ENCODE results near the gene ASIC1.

ASIC1 gene

DNA sequence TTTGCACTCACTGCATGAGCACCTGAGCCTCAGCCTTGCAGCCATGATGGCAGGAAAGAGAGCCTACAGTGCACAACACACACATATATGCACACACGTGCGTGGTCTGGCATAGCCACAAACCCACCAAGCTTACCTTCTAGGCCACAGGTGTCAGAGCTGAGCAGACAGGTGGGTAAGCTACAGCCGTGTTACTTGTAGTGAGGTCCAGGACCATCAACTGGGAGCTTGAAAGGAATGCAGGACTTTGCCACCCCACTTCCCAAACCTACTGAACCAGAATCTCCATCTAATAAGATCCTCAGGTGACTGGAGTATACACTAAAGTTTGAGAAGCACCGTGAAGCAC, 2.7 kb downstream of the ASIC1 start:
- H3K36me3 Mint-ChIP-seq (ENCODE audit: low read depth), result no peaks in the 10 kb centered on the region
- H3K9me3 Mint-ChIP-seq, result no peaks in the 10 kb centered on the region
- peaks cover 52% of the 10 kb centered on the region for H3K27me3 Mint-ChIP-seq (ENCODE audit: low read depth)
- peak overlapping the region; percentile 20 to 84 (median 62) for H3K4me3 Mint-ChIP-seq
- no peak overlapping the region for H3K27ac Mint-ChIP-seq
- TF ChIP-seq CTCF (IDR thresholded peaks at IDR 0.05; ENCODE audit: unreplicated experiment in 3 of 3), result no peak
- peaks cover 31% of the 10 kb centered on the region for H3K4me1 Mint-ChIP-seq

- TF ChIP-seq CTCF (IDR thresholded peaks at IDR 0.05; ENCODE audit: unreplicated experiment in 3 of 3), result no peak
- H3K4me3 Mint-ChIP-seq, result peak overlapping the region in 2 of 3 experiments; percentile 19 to 53
- H3K27ac Mint-ChIP-seq, result no peak overlapping the region
- no peaks in the 10 kb centered on the region for H3K36me3 Mint-ChIP-seq (ENCODE audit: low read depth)
- no peaks in the 10 kb centered on the region for H3K9me3 Mint-ChIP-seq
- peaks cover 25% of the 10 kb centered on the region for H3K4me1 Mint-ChIP-seq
- peaks cover 45% of the 10 kb centered on the region for H3K27me3 Mint-ChIP-seq (ENCODE audit: low read depth)
Measured at GRCh38 chr12:50061171-50061570, 3.8 kb downstream of the ASIC1 start.

DNA sequence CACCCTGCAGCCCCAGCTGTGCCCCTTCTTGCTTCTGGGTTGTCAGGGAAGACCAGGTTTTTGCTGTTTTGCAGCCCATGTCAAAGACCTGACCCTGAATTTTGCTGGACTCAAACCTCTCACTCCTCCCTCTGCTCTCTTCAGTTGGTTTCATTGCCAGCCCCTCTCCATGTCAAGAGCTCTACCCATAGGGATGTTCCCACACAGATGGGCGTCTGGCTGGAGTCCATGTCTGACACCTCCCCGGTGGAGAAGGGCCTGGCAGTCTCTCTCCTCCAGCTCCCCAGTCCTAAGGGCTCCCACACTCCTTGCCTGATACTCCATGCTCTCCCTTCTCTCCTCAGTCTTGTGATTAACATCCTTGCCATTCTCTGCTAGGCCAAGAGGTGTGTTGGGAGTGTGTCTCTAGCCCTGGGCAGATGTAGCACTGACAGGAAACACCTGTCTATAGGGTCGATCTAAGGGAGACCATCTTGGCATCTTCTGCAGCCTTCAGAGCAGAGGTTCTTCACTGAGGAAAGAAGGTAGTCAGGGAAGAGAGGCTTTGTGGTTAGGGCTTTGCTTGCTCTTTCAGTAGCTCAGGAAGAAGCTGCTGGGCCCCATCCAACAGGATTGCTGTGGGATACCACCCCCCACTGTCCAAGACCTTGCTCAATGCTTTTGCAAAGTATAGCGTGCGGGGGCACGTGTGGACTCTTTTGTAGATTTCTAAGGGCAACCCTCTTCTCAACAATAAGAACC, 4.7 kb downstream of the ASIC1 start:
- no peak overlapping the region for H3K4me3 Mint-ChIP-seq
- H3K9me3 Mint-ChIP-seq, result no peaks in the 10 kb centered on the region
- H3K36me3 Mint-ChIP-seq (ENCODE audit: low read depth), result no peaks in the 10 kb centered on the region
- no peak for TF ChIP-seq CTCF (IDR thresholded peaks at IDR 0.05; ENCODE audit: unreplicated experiment in 3 of 3)
- peaks cover 18% of the 10 kb centered on the region for H3K4me1 Mint-ChIP-seq
- H3K27ac Mint-ChIP-seq, result no peak overlapping the region
- H3K27me3 Mint-ChIP-seq (ENCODE audit: low read depth), result peaks cover 36% of the 10 kb centered on the region

DNA sequence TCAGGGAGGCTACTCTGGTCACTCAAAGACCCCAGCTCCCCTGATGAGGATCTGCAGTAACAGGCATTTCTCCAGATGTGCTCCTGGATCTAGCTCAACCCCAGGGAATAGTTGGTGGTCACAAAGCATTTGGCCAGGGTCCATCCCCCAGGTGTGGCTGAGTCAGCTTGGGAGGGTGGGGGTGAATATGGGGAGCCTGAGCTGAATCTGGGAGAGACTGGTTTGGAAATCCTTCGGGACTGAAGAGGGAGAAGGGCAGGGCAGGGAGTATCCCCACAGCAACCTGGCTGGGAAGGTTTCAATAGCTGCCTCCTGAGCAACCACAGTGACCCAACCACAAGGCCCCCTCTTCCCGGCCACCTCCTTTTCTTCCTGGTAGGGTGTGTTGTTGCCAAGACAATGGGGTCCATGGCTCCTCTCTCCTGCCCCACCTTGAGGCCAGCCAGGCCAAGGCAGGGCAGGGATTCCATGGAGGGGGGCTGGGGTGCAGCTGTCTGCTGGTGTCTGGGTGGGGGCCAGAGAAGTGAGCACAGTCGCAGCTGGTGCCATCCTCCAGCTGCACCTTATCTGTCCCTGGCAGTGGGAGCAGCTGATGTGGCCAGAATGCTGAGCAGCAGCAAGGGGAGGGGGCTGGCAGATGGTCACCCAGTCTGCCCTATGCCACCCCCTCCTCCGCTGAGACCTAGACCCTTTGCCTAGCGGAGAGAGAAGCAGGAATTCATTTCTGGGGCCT, 5.5 kb downstream of the ASIC1 start:
- H3K27me3 Mint-ChIP-seq (ENCODE audit: low read depth), result peaks cover 34% of the 10 kb centered on the region
- H3K4me1 Mint-ChIP-seq, result peaks cover 16% of the 10 kb centered on the region
- H3K27ac Mint-ChIP-seq, result no peak overlapping the region
- no peak overlapping the region for H3K4me3 Mint-ChIP-seq
- no peaks in the 10 kb centered on the region for H3K36me3 Mint-ChIP-seq (ENCODE audit: low read depth)
- TF ChIP-seq CTCF (IDR thresholded peaks at IDR 0.05; ENCODE audit: unreplicated experiment in 3 of 3), result no peak
- H3K9me3 Mint-ChIP-seq, result no peaks in the 10 kb centered on the region

- TF ChIP-seq CTCF (IDR thresholded peaks at IDR 0.05; ENCODE audit: unreplicated experiment in 3 of 3), result no peak
- H3K4me1 Mint-ChIP-seq, result peaks cover 29% of the 10 kb centered on the region
- no peak overlapping the region for H3K27ac Mint-ChIP-seq
- no peaks in the 10 kb centered on the region for H3K9me3 Mint-ChIP-seq
- H3K27me3 Mint-ChIP-seq (ENCODE audit: low read depth), result peaks cover 15% of the 10 kb centered on the region
- H3K4me3 Mint-ChIP-seq, result no peak overlapping the region
- no peaks in the 10 kb centered on the region for H3K36me3 Mint-ChIP-seq (ENCODE audit: low read depth)
Measured at GRCh38 chr12:50065726-50066310, 8.4 kb downstream of the ASIC1 start.

All from nephron (organoid).